Erythroblast (primary cell): ENCODE results near the gene FAM83E.
"Not testable (repeated sequence)": the region's sequence is repeated elsewhere in the genome, so short reads cannot be mapped to it uniquely, and the experiment has no call there.

ENCODE experiments used
- DNase-seq, 2 experiments: peaks; one replicate each; lab custom pipeline; 2025; lab: John Stamatoyannopoulos, UW
- GATA1 ChIP-seq: IDR thresholded peaks from 2 replicates; pipeline ENCODE4 v1.6.1; 2011; ENCODE audit warnings: low read depth, mild to moderate bottlenecking, control low read depth, low read length, moderate library complexity
- POLR2A ChIP-seq: IDR thresholded peaks from 2 replicates; pipeline ENCODE4 v1.6.1; 2011; ENCODE audit warnings: mild to moderate bottlenecking, low read length

FAM83E gene

GRCh38 chr19:48578891-48579290, 36.0 kb downstream of the FAM83E start:
- no peak for DNase-seq
- no peak for TF ChIP-seq POLR2A
- no peak for TF ChIP-seq GATA1

- not testable (repeated sequence) for DNase-seq
Measured at GRCh38 chr19:48577908-48578307, 37.0 kb downstream of the FAM83E start.

GRCh38 chr19:48575931-48576622, 38.8 kb downstream of the FAM83E start:
- TF ChIP-seq POLR2A (no peak), GATA1 (no peak)
- DNase-seq, result no peak

- DNase-seq, result no peak
- no peak for TF ChIP-seq GATA1
- no peak for TF ChIP-seq POLR2A
Measured at GRCh38 chr19:48573163-48573505, 41.7 kb downstream of the FAM83E start.

GRCh38 chr19:48571378-48572162, 43.3 kb downstream of the FAM83E start:
- no peak for TF ChIP-seq GATA1
- TF ChIP-seq POLR2A, result no peak

GRCh38 chr19:48569814-48570213, 45.1 kb downstream of the FAM83E start:
- no peak for TF ChIP-seq GATA1
- no peak for TF ChIP-seq POLR2A
- DNase-seq, result no peak

More at GRCh38 chr19:48571378-48572162, 43.3 kb downstream of the FAM83E start:
- no peak for DNase-seq

GRCh38 chr19:48568345-48568886, 46.5 kb downstream of the FAM83E start:
- peak in 1 of 2 experiments; percentile 34 for DNase-seq
- TF ChIP-seq POLR2A, result no peak
- no peak for TF ChIP-seq GATA1

GRCh38 chr19:48565090-48565489, 49.8 kb downstream of the FAM83E start:
- no peak for DNase-seq

More at GRCh38 chr19:48565090-48565489, 49.8 kb downstream of the FAM83E start:
- TF ChIP-seq GATA1 (no peak), POLR2A (no peak)
